HG03103 (cell line): ENCODE data around the gene ATP6V0E2.
"Not testable (repeated sequence)": the region's sequence is repeated elsewhere in the genome, so short reads cannot be mapped to it uniquely, and the experiment has no call there.

Experiments
- ATAC-seq: cut with Tn5 transposase; IDR thresholded peaks from one replicate; pipeline ENCODE4 v1.9.1; 2021; ENCODE audit warnings: low read depth; ENCODE audit not compliant: unreplicated experiment

The ATP6V0E2 gene

DNA sequence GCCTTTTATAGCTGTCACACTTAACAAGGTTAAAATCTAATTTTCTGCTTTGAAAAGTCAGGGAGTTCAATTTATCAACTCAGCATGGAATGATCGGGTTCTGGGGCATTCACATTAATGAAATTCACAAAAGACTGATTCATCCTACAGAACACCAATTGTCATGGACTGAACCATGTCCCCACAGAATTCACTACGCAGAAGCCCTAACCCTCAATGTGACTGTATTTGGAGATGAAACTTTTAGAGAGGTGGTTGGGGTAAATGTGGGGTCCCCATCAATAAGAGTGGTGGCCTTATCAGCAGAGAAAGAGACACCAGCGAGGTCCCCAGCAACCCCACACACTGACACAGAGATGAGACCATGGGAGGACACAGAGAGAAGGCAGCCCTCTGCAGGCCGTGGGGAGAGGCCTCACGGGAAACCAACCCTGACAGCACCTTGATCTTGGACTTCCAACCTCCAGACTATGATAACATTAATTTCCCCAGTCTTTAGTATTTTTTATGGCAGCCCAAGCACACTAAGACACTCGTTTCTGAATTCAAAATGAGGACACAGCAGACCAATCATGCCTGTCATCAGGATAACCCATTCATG, 34.1 kb downstream of the ATP6V0E2 start:
- not testable (repeated sequence) for ATAC-seq

DNA sequence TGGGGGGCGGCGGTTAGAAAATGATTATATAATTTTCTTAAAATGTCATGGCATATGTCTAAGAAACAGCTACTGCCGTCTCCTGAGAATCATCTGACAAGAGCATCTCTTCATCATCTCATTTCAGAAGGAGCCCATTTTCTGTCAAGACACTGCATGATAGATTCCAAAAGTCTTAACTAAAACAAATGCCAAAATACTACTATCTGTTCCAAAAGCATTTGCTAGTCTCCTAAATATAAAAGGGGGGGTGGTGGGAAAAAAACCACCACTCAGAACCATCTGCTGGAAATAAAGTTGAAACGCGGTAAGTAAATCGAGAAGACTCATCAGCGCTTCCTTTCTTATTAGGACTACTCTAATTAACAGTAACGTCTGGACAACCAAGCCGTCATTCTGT, 36.5 kb downstream of the ATP6V0E2 start:
- ATAC-seq = not testable (repeated sequence)

DNA sequence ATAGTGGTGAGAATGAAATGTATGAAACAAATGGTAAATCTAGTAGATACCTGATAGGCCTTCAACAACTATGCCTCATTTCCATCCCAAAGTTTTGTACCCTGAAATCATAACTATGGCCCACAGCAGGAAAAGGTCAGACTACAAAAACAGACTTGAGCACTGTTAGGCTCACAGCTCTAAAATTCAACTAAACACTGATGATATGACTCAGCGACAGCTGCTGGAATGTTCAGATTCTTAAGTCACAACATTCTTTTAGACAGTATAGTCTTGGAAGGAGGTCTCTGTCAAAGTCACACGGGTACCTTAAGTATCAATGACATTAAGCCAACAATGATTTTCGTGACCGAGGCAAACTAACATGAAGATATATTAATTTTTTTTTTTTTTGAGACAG, 38.4 kb downstream of the ATP6V0E2 start:
- not testable (repeated sequence) for ATAC-seq

DNA sequence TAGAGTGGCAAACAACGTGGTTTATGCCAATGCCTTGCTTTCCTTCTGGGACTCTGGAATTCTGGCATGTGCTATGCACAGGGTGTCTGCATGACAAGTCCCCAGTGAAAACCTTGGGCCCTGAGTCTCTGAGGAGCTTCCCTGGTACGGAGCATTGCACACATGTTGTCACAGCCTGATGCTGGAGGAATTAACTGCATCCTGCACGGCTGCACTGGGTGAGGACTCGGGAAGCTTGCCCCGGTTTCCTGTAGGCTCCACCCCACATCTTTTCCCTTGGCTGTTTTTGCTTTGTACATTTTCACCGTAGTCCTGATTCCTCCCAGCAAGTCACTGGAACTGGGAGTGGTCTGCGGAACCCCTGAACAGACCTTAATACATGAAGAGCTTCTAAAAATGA, 52.6 kb downstream of the ATP6V0E2 start:
- ATAC-seq = not testable (repeated sequence)
